HG02759 (cell line): ENCODE results near the gene FUT7.

Experiments
- ATAC-seq: cut with Tn5 transposase; IDR thresholded peaks from one replicate; pipeline ENCODE4 v1.9.1; 2021; ENCODE audit warnings: mild to moderate bottlenecking, moderate library complexity; ENCODE audit not compliant: unreplicated experiment

The FUT7 gene

GRCh38 chr9:136985027-136985602, 46.8 kb downstream of the FUT7 start:
- ATAC-seq: no peak

- no peak for ATAC-seq
These were observed 47.3 kb downstream of the FUT7 start for GRCh38 chr9:136984464-136985026.

GRCh38 chr9:136983656-136984314, 48.1 kb downstream of the FUT7 start:
- no peak for ATAC-seq

DNA sequence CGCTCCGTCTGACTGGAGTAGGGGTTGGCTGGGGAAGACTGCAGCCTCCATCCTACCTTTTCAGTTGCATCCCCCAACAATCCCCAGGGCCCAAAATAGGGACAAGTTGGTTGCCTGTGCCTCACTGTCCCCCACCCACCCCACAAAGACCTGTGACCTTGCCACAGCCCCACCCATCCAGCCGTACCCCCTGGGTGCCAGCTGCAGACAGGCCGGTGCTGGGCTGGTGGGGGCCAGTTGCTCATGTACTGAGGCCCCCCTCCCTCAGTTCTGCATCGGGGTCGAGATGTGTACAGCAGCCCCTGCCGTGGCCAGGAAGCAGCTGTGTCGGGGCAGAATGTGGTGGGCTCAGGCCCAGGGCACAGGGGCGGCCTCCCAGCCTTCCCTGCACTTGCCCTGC, 48.7 kb downstream of the FUT7 start:
- ATAC-seq: no peak

- no peak for ATAC-seq
These were observed 49.4 kb downstream of the FUT7 start, which contains the start of gene LCNL1 for GRCh38 chr9:136982232-136983051. Gene LCNL1 (plus strand): TSS chr9:136982993. CDS start chr9:136983587, 594 bp downstream.

GRCh38 chr9:136981588-136982231, 50.2 kb downstream of the FUT7 start:
- no peak for ATAC-seq

GRCh38 chr9:136980669-136981478, 51.0 kb downstream of the FUT7 start:
- no peak for ATAC-seq
